ENCODE measurements around the gene TACR1. TPM values are rescaled to one million over a fixed set of nuclear protein-coding genes. Genes with fewer than 3 reads are reported as not detected.

Gene TACR1
- total and polyA plus RNA-seq, 4 donors, result 0.08 to 9.8 (median 3.4) TPM; not detected in 1

DNA sequence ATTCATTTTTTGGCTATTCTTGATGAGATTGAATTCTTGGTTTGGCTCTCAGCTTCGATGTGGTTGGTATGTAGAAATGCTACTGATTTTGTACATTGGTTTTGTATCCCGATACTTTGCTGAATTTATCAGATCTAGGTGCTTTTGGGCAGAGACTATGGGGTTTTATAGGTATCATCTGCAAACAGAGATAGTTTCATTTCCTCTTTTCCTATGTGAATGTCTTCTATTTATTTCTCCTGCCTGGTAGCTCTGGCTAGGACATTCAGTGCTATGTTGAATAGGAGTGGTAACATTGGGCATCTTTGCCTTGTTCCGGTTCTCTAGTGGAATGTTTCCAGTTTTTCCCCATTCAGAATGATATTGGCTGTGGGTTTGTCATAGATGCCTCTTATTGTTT is 5.5 kb upstream of the TACR1 start:
- WGBS, 2 donors, result 88 to 94% methylated on average over 3 of the region's 3 CpGs
- H3K27me3 ChIP-seq (ENCODE audit: control insufficient read depth in 1 of 2, insufficient read depth in 2 of 2, low read length in 1 of 2), result no peaks in the 10 kb centered on the region
- no peak overlapping the region for H3K4me3 ChIP-seq (ENCODE audit: low read length in 2 of 2)

DNA sequence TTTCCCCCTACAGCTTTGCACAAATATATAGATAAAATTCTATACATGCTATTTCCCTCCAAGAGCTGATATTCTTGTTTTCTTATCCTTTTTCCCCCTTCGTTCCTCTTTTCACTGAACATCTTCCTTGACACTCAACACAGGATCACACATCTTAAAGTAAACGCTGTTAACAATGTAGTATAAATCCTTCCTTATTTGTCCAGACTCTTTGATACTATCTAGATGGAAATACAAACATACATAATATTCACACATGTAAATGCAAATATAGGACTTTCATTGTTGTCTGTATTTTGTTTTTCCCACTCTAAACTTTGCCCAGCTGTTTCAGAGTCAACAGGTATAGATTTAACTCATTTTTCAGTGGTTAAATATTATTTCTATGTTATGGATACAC is 3.0 kb upstream of the TACR1 start:
- WGBS, 2 donors, result 65 to 73% methylated on average over 2 of the region's 2 CpGs
- H3K4me3 ChIP-seq (ENCODE audit: low read length in 2 of 2), result no peak overlapping the region
- no peaks in the 10 kb centered on the region for H3K27me3 ChIP-seq (ENCODE audit: control insufficient read depth in 1 of 2, insufficient read depth in 2 of 2, low read length in 1 of 2)
- no peak overlapping the region for H3K27ac ChIP-seq (ENCODE audit: low read depth in 1 of 2, low read length in 2 of 2)
- no peaks in the 10 kb centered on the region for H3K9me3 ChIP-seq (ENCODE audit: control insufficient read depth, low read length)
- no peaks in the 10 kb centered on the region for H3K36me3 ChIP-seq (ENCODE audit: control insufficient read depth in 1 of 2, insufficient read depth in 2 of 2, low read length in 1 of 2)
- no peak for ATAC-seq (ENCODE audit: low FRiP score)
- DNase-seq, result no peak
- no peaks in the 10 kb centered on the region for H3K4me1 ChIP-seq (ENCODE audit: control insufficient read depth in 1 of 2, insufficient read depth in 2 of 2, low read length in 2 of 2)
- intact Hi-C loops (cut with DNase I), result no loop called here

More for the DNA sequence above, 5.5 kb upstream of the TACR1 start:
- no peak for DNase-seq
- H3K27ac ChIP-seq (ENCODE audit: low read depth in 1 of 2, low read length in 2 of 2), result no peak overlapping the region
- H3K36me3 ChIP-seq (ENCODE audit: control insufficient read depth in 1 of 2, insufficient read depth in 2 of 2, low read length in 1 of 2), result no peaks in the 10 kb centered on the region
- intact Hi-C loops (cut with DNase I), result no loop called here
- no peaks in the 10 kb centered on the region for H3K4me1 ChIP-seq (ENCODE audit: control insufficient read depth in 1 of 2, insufficient read depth in 2 of 2, low read length in 2 of 2)
- H3K9me3 ChIP-seq (ENCODE audit: control insufficient read depth, low read length), result no peaks in the 10 kb centered on the region
- no peak for ATAC-seq (ENCODE audit: low FRiP score)

DNA sequence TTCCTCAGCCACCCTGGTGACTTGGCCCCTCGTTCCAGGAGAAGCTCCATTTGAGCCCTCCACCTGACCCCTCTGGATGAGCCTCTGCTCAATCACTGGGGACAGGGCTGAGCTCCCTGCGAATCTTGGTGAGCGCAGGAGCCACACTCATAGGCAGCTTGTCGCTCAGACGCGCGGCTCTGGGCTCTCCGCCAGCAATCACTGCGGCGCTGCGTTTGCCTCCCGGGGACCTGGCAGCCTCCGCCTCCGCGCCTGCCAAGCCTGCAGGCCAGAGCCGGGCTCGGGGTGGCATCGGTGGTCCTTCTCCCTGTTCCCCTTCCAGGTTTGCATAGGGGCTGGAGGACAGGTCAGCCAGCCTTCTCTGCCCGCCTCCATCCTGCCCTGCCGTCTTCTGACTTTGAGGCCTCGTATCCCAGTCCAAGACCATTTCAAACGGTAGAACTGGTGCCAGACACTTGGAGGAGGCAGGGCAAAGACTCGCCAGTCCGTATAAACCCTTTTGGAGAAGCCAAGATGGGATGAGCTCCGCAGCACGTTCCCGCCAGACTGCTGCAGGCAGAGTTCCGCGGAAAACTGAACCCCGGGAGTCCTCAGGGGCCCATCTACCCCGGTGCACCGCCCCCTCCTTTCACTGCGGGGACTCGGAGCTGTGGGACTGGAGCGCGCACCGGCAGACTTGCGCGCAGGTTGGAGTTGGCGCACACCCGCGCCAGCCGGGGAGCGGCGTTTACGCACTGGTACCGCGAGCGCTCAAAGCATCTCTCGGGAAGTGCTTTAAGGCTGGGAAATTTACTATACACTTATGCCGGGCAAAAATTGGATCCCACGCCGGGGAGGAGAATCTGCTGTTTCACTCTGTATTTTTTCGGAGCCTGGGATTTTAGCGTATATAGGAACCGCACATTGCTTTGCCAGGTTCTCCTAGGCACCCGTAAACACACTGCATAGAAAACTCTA is 1.1 kb upstream of the TACR1 start:
- WGBS, 2 donors, result 1% methylated on average over 57 of the region's 57 CpGs
- ATAC-seq (ENCODE audit: low FRiP score) (peak; percentile 75), DNase-seq (peak; percentile 61 to 87)
- Histone ChIP-seq H3K36me3 (ENCODE audit: control insufficient read depth in 1 of 2, insufficient read depth in 2 of 2, low read length in 1 of 2) (no peaks in the 10 kb centered on the region), H3K4me3 (ENCODE audit: low read length in 2 of 2) (peak overlapping the region; percentile 5 to 13), H3K4me1 (ENCODE audit: control insufficient read depth in 1 of 2, insufficient read depth in 2 of 2, low read length in 2 of 2) (no peaks in the 10 kb centered on the region), H3K9me3 (ENCODE audit: control insufficient read depth, low read length) (no peaks in the 10 kb centered on the region), H3K27ac (ENCODE audit: low read depth in 1 of 2, low read length in 2 of 2) (no peak overlapping the region), H3K27me3 (ENCODE audit: control insufficient read depth in 1 of 2, insufficient read depth in 2 of 2, low read length in 1 of 2) (no peaks in the 10 kb centered on the region)
- intact Hi-C loops (cut with DNase I), result no loop called here

DNA sequence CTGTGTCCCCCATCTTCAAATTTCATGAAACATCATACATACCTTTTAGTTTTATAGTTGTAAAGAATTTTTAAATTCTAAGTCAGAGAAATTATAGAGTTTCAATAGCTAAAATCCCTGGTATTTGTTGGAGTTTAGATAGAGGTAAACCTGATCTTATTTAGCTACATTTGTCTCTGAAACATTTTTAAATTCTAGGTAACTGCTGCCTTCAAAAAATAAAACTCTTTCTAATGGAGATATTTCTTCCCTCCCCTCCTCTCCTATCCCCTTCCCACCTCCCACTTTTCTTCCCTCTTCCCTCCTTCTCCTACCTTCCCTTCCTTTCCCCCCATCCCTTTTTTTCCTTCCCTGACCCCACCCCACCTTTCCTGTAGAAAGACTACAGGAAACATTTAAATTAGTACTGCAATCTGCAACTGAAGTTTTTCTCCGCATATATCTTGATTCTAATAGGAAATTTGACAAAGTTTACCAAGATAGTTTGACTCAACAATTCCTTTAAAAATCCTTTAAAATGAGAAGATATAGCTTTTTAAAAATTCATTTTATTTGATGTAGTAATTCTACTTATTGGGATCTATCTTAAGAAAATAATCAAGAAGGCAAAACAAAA is 4.1 kb downstream of the TACR1 start:
- no peaks in the 10 kb centered on the region for H3K4me1 ChIP-seq (ENCODE audit: control insufficient read depth in 1 of 2, insufficient read depth in 2 of 2, low read length in 2 of 2)
- H3K27me3 ChIP-seq (ENCODE audit: control insufficient read depth in 1 of 2, insufficient read depth in 2 of 2, low read length in 1 of 2), result no peaks in the 10 kb centered on the region
- intact Hi-C loops (cut with DNase I), result no loop called here
- 83 to 94% methylated on average over 1 of the region's 1 CpG for WGBS, 2 donors
- DNase-seq (no peak), ATAC-seq (ENCODE audit: low FRiP score) (no peak)
- H3K4me3 ChIP-seq (ENCODE audit: low read length in 2 of 2), result no peak overlapping the region
- H3K36me3 ChIP-seq (ENCODE audit: control insufficient read depth in 1 of 2, insufficient read depth in 2 of 2, low read length in 1 of 2), result no peaks in the 10 kb centered on the region
- H3K27ac ChIP-seq (ENCODE audit: low read depth in 1 of 2, low read length in 2 of 2), result no peak overlapping the region
- no peaks in the 10 kb centered on the region for H3K9me3 ChIP-seq (ENCODE audit: control insufficient read depth, low read length)

DNA sequence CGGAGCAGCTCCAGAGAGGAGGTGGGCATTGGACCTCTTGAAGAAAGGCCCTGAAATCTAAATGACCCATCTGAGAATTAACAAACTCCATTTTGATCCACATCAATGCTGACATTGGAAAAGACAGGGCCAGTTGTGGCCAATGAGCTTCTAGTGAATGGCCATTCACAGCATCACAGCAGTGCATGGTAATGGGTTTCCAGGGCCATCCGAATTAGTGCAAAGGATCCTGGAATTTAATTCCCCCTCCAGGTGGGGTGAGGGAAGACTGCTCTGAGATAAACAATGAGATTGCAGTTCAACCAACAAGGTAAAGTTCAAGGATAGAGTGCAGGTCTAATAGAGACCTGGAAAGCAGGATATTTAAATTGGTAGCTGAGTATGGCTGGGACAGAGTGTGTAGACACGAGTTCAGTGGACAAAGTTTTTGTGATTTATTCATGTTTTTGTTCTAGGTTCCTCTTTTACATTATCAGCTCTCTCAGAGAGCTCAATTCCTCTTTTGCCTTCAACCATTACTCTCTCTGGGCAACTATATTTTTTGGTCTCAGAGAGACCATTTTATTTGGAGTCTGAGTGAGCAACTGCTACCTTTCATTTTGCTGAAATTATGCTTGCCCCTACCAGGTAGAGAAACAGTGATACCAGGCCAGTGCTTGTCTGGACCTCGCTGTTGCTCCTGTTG is 5.0 kb downstream of the TACR1 start:
- no peaks in the 10 kb centered on the region for H3K27me3 ChIP-seq (ENCODE audit: control insufficient read depth in 1 of 2, insufficient read depth in 2 of 2, low read length in 1 of 2)
- ATAC-seq (ENCODE audit: low FRiP score) (no peak), DNase-seq (no peak)
- intact Hi-C loops (cut with DNase I), result no loop called here
- H3K9me3 ChIP-seq (ENCODE audit: control insufficient read depth, low read length), result no peaks in the 10 kb centered on the region
- H3K27ac ChIP-seq (ENCODE audit: low read depth in 1 of 2, low read length in 2 of 2), result no peak overlapping the region
- H3K4me3 ChIP-seq (ENCODE audit: low read length in 2 of 2), result no peak overlapping the region
- no peaks in the 10 kb centered on the region for H3K4me1 ChIP-seq (ENCODE audit: control insufficient read depth in 1 of 2, insufficient read depth in 2 of 2, low read length in 2 of 2)
- WGBS, 2 donors, result 57 to 71% methylated on average over 4 of the region's 4 CpGs
- H3K36me3 ChIP-seq (ENCODE audit: control insufficient read depth in 1 of 2, insufficient read depth in 2 of 2, low read length in 1 of 2), result no peaks in the 10 kb centered on the region

DNA sequence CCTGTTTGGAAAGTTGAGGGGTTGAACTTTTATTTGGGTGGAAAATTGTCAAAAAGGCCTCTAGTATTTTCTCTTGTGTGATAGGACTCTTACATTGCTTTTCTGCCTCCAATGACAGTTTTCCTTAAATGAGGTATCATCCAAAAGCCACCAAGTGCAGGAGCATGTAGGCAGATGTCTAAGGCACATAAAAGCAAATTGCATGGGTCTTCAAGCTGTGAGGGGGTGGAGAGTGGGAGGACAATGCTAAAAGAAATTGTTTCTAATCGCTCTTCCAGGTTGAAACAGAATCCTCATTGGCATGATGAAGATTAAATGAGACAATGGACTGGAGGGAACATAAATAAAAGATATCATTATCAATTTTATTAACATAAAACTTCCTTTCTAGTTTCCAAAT is 6.8 kb downstream of the TACR1 start:
- 81 to 84% methylated on average over 1 of the region's 1 CpG for WGBS, 2 donors
- DNase-seq, result no peak

DNA sequence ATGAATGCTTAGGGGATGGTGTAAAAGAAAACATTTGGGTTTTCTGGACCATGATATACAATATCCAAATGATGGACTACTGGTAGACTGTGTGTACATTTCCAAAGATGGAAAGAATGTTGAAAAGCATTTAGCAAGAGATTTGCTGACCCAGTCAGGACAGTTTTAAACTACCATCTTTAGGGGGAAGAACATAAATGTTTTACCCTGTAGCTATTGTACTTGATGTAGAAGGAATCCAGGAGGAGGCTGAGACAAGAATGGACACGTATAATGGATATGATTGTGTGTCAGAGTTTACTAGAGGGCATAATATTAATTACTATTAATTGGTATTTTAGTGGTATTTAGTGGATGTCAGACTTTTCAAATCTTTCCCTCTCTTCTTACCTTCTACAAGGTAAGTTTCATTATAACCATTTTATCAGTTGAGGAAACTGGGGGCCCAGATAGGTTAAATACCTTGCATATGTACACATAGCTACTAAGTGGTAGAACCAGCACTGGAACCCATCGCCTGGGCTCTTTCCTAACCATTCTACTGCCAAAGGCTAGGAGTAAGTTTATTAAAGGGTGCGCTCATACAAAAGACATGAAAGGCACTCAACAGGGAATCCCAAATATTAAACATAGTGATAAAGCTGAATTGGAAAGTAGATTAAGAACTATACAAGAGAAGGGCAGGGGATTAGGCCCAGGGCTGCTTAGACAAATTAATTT is 8.9 kb downstream of the TACR1 start:
- Histone ChIP-seq H3K4me1 (ENCODE audit: control insufficient read depth in 1 of 2, insufficient read depth in 2 of 2, low read length in 2 of 2) (no peaks in the 10 kb centered on the region), H3K4me3 (ENCODE audit: low read length in 2 of 2) (no peak overlapping the region), H3K36me3 (ENCODE audit: control insufficient read depth in 1 of 2, insufficient read depth in 2 of 2, low read length in 1 of 2) (no peaks in the 10 kb centered on the region), H3K27ac (ENCODE audit: low read depth in 1 of 2, low read length in 2 of 2) (no peak overlapping the region), H3K27me3 (ENCODE audit: control insufficient read depth in 1 of 2, insufficient read depth in 2 of 2, low read length in 1 of 2) (no peaks in the 10 kb centered on the region), H3K9me3 (ENCODE audit: control insufficient read depth, low read length) (no peaks in the 10 kb centered on the region)
- WGBS, 2 donors, result 88 to 90% methylated on average over 3 of the region's 3 CpGs
- ATAC-seq (ENCODE audit: low FRiP score) (no peak), DNase-seq (no peak)
- intact Hi-C loops (cut with DNase I), result no loop called here

More for the DNA sequence above, 6.8 kb downstream of the TACR1 start:
- H3K36me3 ChIP-seq (ENCODE audit: control insufficient read depth in 1 of 2, insufficient read depth in 2 of 2, low read length in 1 of 2), result no peaks in the 10 kb centered on the region
- no peaks in the 10 kb centered on the region for H3K27me3 ChIP-seq (ENCODE audit: control insufficient read depth in 1 of 2, insufficient read depth in 2 of 2, low read length in 1 of 2)
- no peaks in the 10 kb centered on the region for H3K9me3 ChIP-seq (ENCODE audit: control insufficient read depth, low read length)
- H3K27ac ChIP-seq (ENCODE audit: low read depth in 1 of 2, low read length in 2 of 2), result no peak overlapping the region
- H3K4me3 ChIP-seq (ENCODE audit: low read length in 2 of 2), result no peak overlapping the region
- no peaks in the 10 kb centered on the region for H3K4me1 ChIP-seq (ENCODE audit: control insufficient read depth in 1 of 2, insufficient read depth in 2 of 2, low read length in 2 of 2)
- intact Hi-C loops (cut with DNase I), result no loop called here
- ATAC-seq (ENCODE audit: low FRiP score), result no peak

DNA sequence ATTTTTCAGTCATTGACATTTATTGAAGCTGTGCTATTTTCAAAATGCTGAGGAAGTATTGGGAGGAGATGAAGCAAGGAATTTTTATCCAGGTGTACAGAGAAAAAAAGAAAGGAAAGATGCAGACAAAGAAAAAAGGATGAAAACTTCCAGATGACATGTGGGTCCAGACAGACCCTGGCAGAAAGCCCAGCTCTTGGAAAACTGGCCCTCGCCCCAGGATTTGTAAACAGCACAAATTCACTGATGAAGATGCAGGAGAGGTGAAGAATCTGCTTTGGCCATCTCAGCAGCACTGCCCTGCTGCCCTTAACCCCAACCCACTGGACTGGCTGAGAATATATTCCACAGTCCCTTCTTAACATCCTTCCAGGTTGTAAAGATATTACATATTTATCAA is 12.5 kb downstream of the TACR1 start:
- Histone ChIP-seq H3K27ac (ENCODE audit: low read depth in 1 of 2, low read length in 2 of 2) (no peak overlapping the region), H3K36me3 (ENCODE audit: control insufficient read depth in 1 of 2, insufficient read depth in 2 of 2, low read length in 1 of 2) (no peaks in the 10 kb centered on the region), H3K4me3 (ENCODE audit: low read length in 2 of 2) (no peak overlapping the region), H3K27me3 (ENCODE audit: control insufficient read depth in 1 of 2, insufficient read depth in 2 of 2, low read length in 1 of 2) (no peaks in the 10 kb centered on the region), H3K4me1 (ENCODE audit: control insufficient read depth in 1 of 2, insufficient read depth in 2 of 2, low read length in 2 of 2) (no peaks in the 10 kb centered on the region), H3K9me3 (ENCODE audit: control insufficient read depth, low read length) (peaks cover 3% of the 10 kb centered on the region)
- ATAC-seq (ENCODE audit: low FRiP score) (no peak), DNase-seq (no peak)
- intact Hi-C loops (cut with DNase I), result no loop called here
- whole genome bisulfite sequencing, 2 donors, result 29 to 40% methylated on average over 1 of the region's 1 CpG
